ENCODE data around the gene MRNIP.

The MRNIP gene

GRCh38 chr5:179858586-179859427, at the start of gene MRNIP:
Gene MRNIP, minus strand, starts transcription at chr5:179858817. Its CDS starts 21 bp downstream, at chr5:179858796.
- Histone ChIP-seq H3K9ac (ENCODE audit: low read length) (peak within 1 kb of the TSS; percentile 90), H3K27ac (ENCODE audit: low read depth, low read length) (peak within 1 kb of the TSS; percentile 64; the same call in 1 of the 2 replicates), H3K27me3 (ENCODE audit: control insufficient read depth, insufficient read depth, low read length) (no peaks in the 10 kb centered on the region), H3K4me3 (ENCODE audit: low read depth, low read length) (peak within 1 kb of the TSS; percentile 93), H3K36me3 (ENCODE audit: control insufficient read depth, insufficient read depth, low read length) (peaks cover 18% of the 10 kb centered on the region), H3K9me3 (ENCODE audit: control insufficient read depth, insufficient read depth, low read depth, low read length) (no peaks in the 10 kb centered on the region; the same call in 1 of the 2 replicates), H3K4me1 (ENCODE audit: control insufficient read depth, insufficient read depth, low read length) (0 out of 2 replicates have a peak, but pooled peaks cover 4% of the 10 kb centered on the region)

GRCh38 chr5:179907556-179908324, 49.1 kb upstream of the MRNIP start, which contains the start of gene TBC1D9B:
Gene TBC1D9B, minus strand, starts transcription at chr5:179907897. Its CDS starts 76 bp downstream, at chr5:179907821.
- Histone ChIP-seq H3K9me3 (ENCODE audit: control insufficient read depth, insufficient read depth, low read depth, low read length) (no peaks in the 10 kb centered on the region), H3K4me3 (ENCODE audit: low read depth, low read length) (peak within 1 kb of the TSS; percentile 72), H3K27ac (ENCODE audit: low read depth, low read length) (no peak within 1 kb of the TSS), H3K27me3 (ENCODE audit: control insufficient read depth, insufficient read depth, low read length) (no peaks in the 10 kb centered on the region), H3K9ac (ENCODE audit: low read length) (peak within 1 kb of the TSS; percentile 75), H3K4me1 (ENCODE audit: control insufficient read depth, insufficient read depth, low read length) (peaks cover 7% of the 10 kb centered on the region; the same call in 1 of the 2 replicates), H3K36me3 (ENCODE audit: control insufficient read depth, insufficient read depth, low read length) (peaks cover 20% of the 10 kb centered on the region)

GRCh38 chr5:179906795-179907555, 48.4 kb upstream of the MRNIP start:
- H3K4me1 ChIP-seq (ENCODE audit: control insufficient read depth, insufficient read depth, low read length), result peaks cover 7% of the 10 kb centered on the region; the same call in 1 of the 2 replicates
- peaks cover 24% of the 10 kb centered on the region for H3K36me3 ChIP-seq (ENCODE audit: control insufficient read depth, insufficient read depth, low read length)
- H3K27ac ChIP-seq (ENCODE audit: low read depth, low read length), result no peak overlapping the region

GRCh38 chr5:179906294-179906794, 47.7 kb upstream of the MRNIP start:
- H3K4me1 ChIP-seq (ENCODE audit: control insufficient read depth, insufficient read depth, low read length), result peaks cover 7% of the 10 kb centered on the region; the same call in 1 of the 2 replicates
- H3K9me3 ChIP-seq (ENCODE audit: control insufficient read depth, insufficient read depth, low read depth, low read length), result no peaks in the 10 kb centered on the region
- peak overlapping the region; percentile 66; the same call in 1 of the 2 replicates for H3K4me3 ChIP-seq (ENCODE audit: low read depth, low read length)
- no peaks in the 10 kb centered on the region for H3K27me3 ChIP-seq (ENCODE audit: control insufficient read depth, insufficient read depth, low read length)
- peak overlapping the region; percentile 39 for H3K9ac ChIP-seq (ENCODE audit: low read length)
- peaks cover 26% of the 10 kb centered on the region for H3K36me3 ChIP-seq (ENCODE audit: control insufficient read depth, insufficient read depth, low read length)
- no peak overlapping the region for H3K27ac ChIP-seq (ENCODE audit: low read depth, low read length)

More at GRCh38 chr5:179906795-179907555, 48.4 kb upstream of the MRNIP start:
- no peaks in the 10 kb centered on the region for H3K27me3 ChIP-seq (ENCODE audit: control insufficient read depth, insufficient read depth, low read length)
- peak overlapping the region; percentile 39 for H3K9ac ChIP-seq (ENCODE audit: low read length)
- H3K9me3 ChIP-seq (ENCODE audit: control insufficient read depth, insufficient read depth, low read depth, low read length), result no peaks in the 10 kb centered on the region
- peak overlapping the region; percentile 66 for H3K4me3 ChIP-seq (ENCODE audit: low read depth, low read length)

- H3K27ac ChIP-seq (ENCODE audit: low read depth, low read length), result no peak overlapping the region
- H3K9me3 ChIP-seq (ENCODE audit: control insufficient read depth, insufficient read depth, low read depth, low read length), result no peaks in the 10 kb centered on the region
- H3K27me3 ChIP-seq (ENCODE audit: control insufficient read depth, insufficient read depth, low read length), result no peaks in the 10 kb centered on the region
- peaks cover 7% of the 10 kb centered on the region; the same call in 1 of the 2 replicates for H3K4me1 ChIP-seq (ENCODE audit: control insufficient read depth, insufficient read depth, low read length)
- H3K4me3 ChIP-seq (ENCODE audit: low read depth, low read length), result no peak overlapping the region
- H3K36me3 ChIP-seq (ENCODE audit: control insufficient read depth, insufficient read depth, low read length), result peaks cover 30% of the 10 kb centered on the region
- H3K9ac ChIP-seq (ENCODE audit: low read length), result no peak overlapping the region
These were observed 46.5 kb upstream of the MRNIP start for GRCh38 chr5:179905161-179905560.

- Histone ChIP-seq H3K36me3 (ENCODE audit: control insufficient read depth, insufficient read depth, low read length) (peaks cover 31% of the 10 kb centered on the region), H3K9ac (ENCODE audit: low read length) (no peak overlapping the region)
These were observed 46.0 kb upstream of the MRNIP start for GRCh38 chr5:179904463-179905160.

GRCh38 chr5:179902763-179903158, 44.1 kb upstream of the MRNIP start:
- no peak overlapping the region for H3K27ac ChIP-seq (ENCODE audit: low read depth, low read length)

More at GRCh38 chr5:179904463-179905160, 46.0 kb upstream of the MRNIP start:
- Histone ChIP-seq H3K9me3 (ENCODE audit: control insufficient read depth, insufficient read depth, low read depth, low read length) (no peaks in the 10 kb centered on the region), H3K27me3 (ENCODE audit: control insufficient read depth, insufficient read depth, low read length) (no peaks in the 10 kb centered on the region), H3K4me1 (ENCODE audit: control insufficient read depth, insufficient read depth, low read length) (peaks cover 7% of the 10 kb centered on the region; the same call in 1 of the 2 replicates), H3K4me3 (ENCODE audit: low read depth, low read length) (no peak overlapping the region), H3K27ac (ENCODE audit: low read depth, low read length) (no peak overlapping the region)

GRCh38 chr5:179901915-179902762, 43.5 kb upstream of the MRNIP start:
- Histone ChIP-seq H3K36me3 (ENCODE audit: control insufficient read depth, insufficient read depth, low read length) (peaks cover 49% of the 10 kb centered on the region), H3K27me3 (ENCODE audit: control insufficient read depth, insufficient read depth, low read length) (no peaks in the 10 kb centered on the region), H3K9ac (ENCODE audit: low read length) (no peak overlapping the region), H3K27ac (ENCODE audit: low read depth, low read length) (no peak overlapping the region), H3K4me1 (ENCODE audit: control insufficient read depth, insufficient read depth, low read length) (peaks cover 7% of the 10 kb centered on the region; the same call in 1 of the 2 replicates), H3K4me3 (ENCODE audit: low read depth, low read length) (no peak overlapping the region), H3K9me3 (ENCODE audit: control insufficient read depth, insufficient read depth, low read depth, low read length) (no peaks in the 10 kb centered on the region)

More at GRCh38 chr5:179902763-179903158, 44.1 kb upstream of the MRNIP start:
- Histone ChIP-seq H3K9me3 (ENCODE audit: control insufficient read depth, insufficient read depth, low read depth, low read length) (no peaks in the 10 kb centered on the region), H3K36me3 (ENCODE audit: control insufficient read depth, insufficient read depth, low read length) (peaks cover 44% of the 10 kb centered on the region), H3K27me3 (ENCODE audit: control insufficient read depth, insufficient read depth, low read length) (no peaks in the 10 kb centered on the region), H3K4me1 (ENCODE audit: control insufficient read depth, insufficient read depth, low read length) (peaks cover 7% of the 10 kb centered on the region; the same call in 1 of the 2 replicates), H3K9ac (ENCODE audit: low read length) (no peak overlapping the region), H3K4me3 (ENCODE audit: low read depth, low read length) (no peak overlapping the region)

GRCh38 chr5:179901462-179901861, 42.8 kb upstream of the MRNIP start:
- H3K27ac ChIP-seq (ENCODE audit: low read depth, low read length), result no peak overlapping the region
- H3K36me3 ChIP-seq (ENCODE audit: control insufficient read depth, insufficient read depth, low read length), result peaks cover 50% of the 10 kb centered on the region
- peaks cover 1% of the 10 kb centered on the region; the same call in 1 of the 2 replicates for H3K4me1 ChIP-seq (ENCODE audit: control insufficient read depth, insufficient read depth, low read length)
- H3K9me3 ChIP-seq (ENCODE audit: control insufficient read depth, insufficient read depth, low read depth, low read length), result no peaks in the 10 kb centered on the region
- H3K27me3 ChIP-seq (ENCODE audit: control insufficient read depth, insufficient read depth, low read length), result no peaks in the 10 kb centered on the region
- no peak overlapping the region for H3K9ac ChIP-seq (ENCODE audit: low read length)
- H3K4me3 ChIP-seq (ENCODE audit: low read depth, low read length), result no peak overlapping the region

Measured in HUES6 (cell line).